ENCODE data around the gene PCDHGC5. TPM values are rescaled to one million over a fixed set of nuclear protein-coding genes. Genes with fewer than 3 reads are reported as not detected.

PCDHGC5 gene
- total RNA-seq = 0.06 TPM in 1 of 2 replicates, not detected in the other

GRCh38 chr5:141488591-141489561 lies at the start of gene PCDHGC5:
TSS of gene PCDHGC5 (plus strand) at chr5:141489081. CDS start at chr5:141489241, 160 bp downstream.
- no peak for TF ChIP-seq CTCF (conservative IDR thresholded peaks at IDR 0.05; ENCODE audit: low read depth, low read length)
- no peak for DNase-seq (ENCODE audit: low read depth)
- no peak within 1 kb of the TSS for H3K4me3 ChIP-seq (ENCODE audit: low read depth, low read length)

GRCh38 chr5:141439411-141440141 lies 49.3 kb upstream of the PCDHGC5 start:
- no peak for DNase-seq (ENCODE audit: low read depth)
- no peak for TF ChIP-seq CTCF (conservative IDR thresholded peaks at IDR 0.05; ENCODE audit: low read depth, low read length)
- no peak overlapping the region for H3K4me3 ChIP-seq (ENCODE audit: low read depth, low read length)

- no peak for TF ChIP-seq CTCF (conservative IDR thresholded peaks at IDR 0.05; ENCODE audit: low read depth, low read length)
- H3K4me3 ChIP-seq (ENCODE audit: low read depth, low read length) = no peak overlapping the region
- no peak for DNase-seq (ENCODE audit: low read depth)
Observed at GRCh38 chr5:141440341-141440740, 48.5 kb upstream of the PCDHGC5 start.

GRCh38 chr5:141441571-141442170 lies 47.2 kb upstream of the PCDHGC5 start:
- no peak for TF ChIP-seq CTCF (conservative IDR thresholded peaks at IDR 0.05; ENCODE audit: low read depth, low read length)
- DNase-seq (ENCODE audit: low read depth) = no peak

GRCh38 chr5:141465351-141465750 lies 23.5 kb upstream of the PCDHGC5 start:
- no peak for DNase-seq (ENCODE audit: low read depth)
- no peak overlapping the region for H3K4me3 ChIP-seq (ENCODE audit: low read depth, low read length)
- TF ChIP-seq CTCF (conservative IDR thresholded peaks at IDR 0.05; ENCODE audit: low read depth, low read length) = no peak

More at GRCh38 chr5:141441571-141442170, 47.2 kb upstream of the PCDHGC5 start:
- H3K4me3 ChIP-seq (ENCODE audit: low read depth, low read length) = no peak overlapping the region

- DNase-seq (ENCODE audit: low read depth) = peak; percentile 80
- peak; percentile 44 for TF ChIP-seq CTCF (conservative IDR thresholded peaks at IDR 0.05; ENCODE audit: low read depth, low read length)
- H3K4me3 ChIP-seq (ENCODE audit: low read depth, low read length) = peak within 1 kb of the TSS; percentile 71
Observed at GRCh38 chr5:141475625-141476131, 13.2 kb upstream of the PCDHGC5 start, which contains the start of gene PCDHGC3. TSS of gene PCDHGC3 (plus strand) at chr5:141475966. CDS start at chr5:141476117, 151 bp downstream.
